GM12878 (cell line): ENCODE measurements around the gene DOK1. TPM values are rescaled to one million over a fixed set of nuclear protein-coding genes. Genes with fewer than 3 reads are reported as not detected.

Experiments used
- ATAC-seq: fragments of 200-7000 bp; cut with Tn5 transposase; 3 replicates; pipeline ENCODE4 v1.9.1; 2020; ENCODE audit warnings: mild to moderate bottlenecking, moderate library complexity
- BruUV-seq: library from RNA; stranded (reverse); fragments of 400-500 nt; replicated peaks from 2 replicates; lab custom pipeline; 2021; lab: Mats Ljungman, UMichigan
- CTCF ChIA-PET: fragments of 300-600 bp; sonication (Branson Sonifier 250); formaldehyde crosslinking; extraction: SDS; loops from one replicate; lab custom pipeline; 2021; ENCODE audit warnings: inconsistent platforms; lab: Yijun Ruan, JAX
- POLR2A ChIA-PET: fragments of 350-600 bp; formaldehyde crosslinking; extraction: SDS; loops from one replicate; lab custom pipeline; 2021; ENCODE audit warnings: inconsistent platforms; lab: Charles Lee
- RAD21 ChIA-PET: fragments of 300-600 bp; sonication (Branson Sonifier 250); formaldehyde crosslinking; loops from one replicate; lab custom pipeline; 2023; ENCODE audit warnings: antibody characterized with exemption; ENCODE audit not compliant: unreplicated experiment; lab: Charles Lee
- SMC1A ChIA-PET: fragments of 300-600 bp; sonication (Branson Sonifier 250); formaldehyde crosslinking; loops from one replicate; lab custom pipeline; 2023; ENCODE audit not compliant: unreplicated experiment, uncharacterized antibody; lab: Charles Lee
- DNase-seq: peaks from one replicate; pipeline ENCODE4 v3.0.0-alpha.2; 2011; ENCODE audit warnings: low read depth, low spot score
- FAIRE-seq: peaks from 3 replicates; lab custom pipeline; 2011; peaks lifted over from hg19 to GRCh38; lab: Jason Lieb, UNC
- H2AFZ ChIP-seq: 2 replicates; pipeline ENCODE4 v1.6.0; 2011; ENCODE audit warnings: low read depth, low read length, control low read depth; ENCODE audit not compliant: control insufficient read depth
- H3K27ac ChIP-seq: 2 replicates; pipeline ENCODE4 v1.5.1; 2011; ENCODE audit warnings: control low read depth; ENCODE audit not compliant: control insufficient read depth, insufficient read depth
- H3K27me3 ChIP-seq, 2 experiments: replicated peaks in 1 of 2; 2 replicates each; pipeline versions ENCODE4 v1.6.0 to v1.6.1; 2011; ENCODE audit warnings: low read length in 1 of 2; ENCODE audit not compliant: control insufficient read depth in 2 of 2, insufficient read depth in 2 of 2
- H3K36me3 ChIP-seq, 2 experiments: 2 replicates each; pipeline ENCODE4 v1.5.1; 2011; ENCODE audit warnings: low read length in 1 of 2; ENCODE audit not compliant: control insufficient read depth in 2 of 2, insufficient read depth in 2 of 2
- H3K4me1 ChIP-seq: 2 replicates; pipeline ENCODE4 v1.6.1; 2011; ENCODE audit warnings: mild to moderate bottlenecking, low read length, moderate library complexity, mixed read lengths; ENCODE audit not compliant: control insufficient read depth, insufficient read depth
- H3K4me2 ChIP-seq: 2 replicates; pipeline ENCODE4 v1.6.0; 2011; ENCODE audit warnings: control low read depth; ENCODE audit not compliant: control insufficient read depth, insufficient read depth
- H3K4me3 ChIP-seq: fragments of 200-600 bp; sonication (generic); 2 replicates; pipeline ENCODE4 v1.5.1; 2016
- H3K79me2 ChIP-seq: 2 replicates; pipeline ENCODE4 v1.6.0; 2011; ENCODE audit warnings: low read length; ENCODE audit not compliant: control insufficient read depth, insufficient read depth
- H3K9ac ChIP-seq: 2 replicates; pipeline ENCODE4 v1.8.0; 2011; ENCODE audit warnings: low read length, control low read depth, mixed read lengths; ENCODE audit not compliant: control insufficient read depth, insufficient read depth
- H3K9me3 ChIP-seq: replicated peaks from 3 replicates; pipeline ENCODE4 v1.5.1; 2011; ENCODE audit warnings: mild to moderate bottlenecking, low read length; ENCODE audit not compliant: control insufficient read depth, insufficient read depth
- H4K20me1 ChIP-seq: 2 replicates; pipeline ENCODE4 v1.6.0; 2011; ENCODE audit not compliant: control insufficient read depth, insufficient read depth
- BMI1 ChIP-seq: fragments of 450-650 bp; IDR thresholded peaks from 2 replicates; pipeline ENCODE4 v1.6.1; 2016; ENCODE audit warnings: mild to moderate bottlenecking, moderate library complexity, borderline replicate concordance
- JUND ChIP-seq: IDR thresholded peaks from 2 replicates; pipeline ENCODE4 v1.6.1; 2012; ENCODE audit warnings: low read depth, mild to moderate bottlenecking, low read length, improper control_type of control experiment, moderate library complexity
- KAT2A ChIP-seq: conservative IDR thresholded peaks from 2 replicates; pipeline ENCODE4 v1.6.1; 2011; ENCODE audit warnings: low read depth, low read length; ENCODE audit not compliant: control insufficient read depth
- NFYB ChIP-seq: IDR thresholded peaks from 2 replicates; pipeline ENCODE4 v1.6.1; 2011; ENCODE audit warnings: low read depth, mild to moderate bottlenecking, low read length, improper control_type of control experiment, moderate library complexity; ENCODE audit not compliant: insufficient read depth
- RAD21 ChIP-seq: IDR thresholded peaks from 2 replicates; pipeline ENCODE4 v1.6.1; 2011; ENCODE audit warnings: mild to moderate bottlenecking, low read depth, low read length, moderate library complexity; ENCODE audit not compliant: insufficient read depth
- RBBP5 ChIP-seq: fragments of 200-600 bp; sonication (generic); conservative IDR thresholded peaks from 2 replicates; pipeline ENCODE4 v1.6.1; 2016
- SPI1 ChIP-seq: IDR thresholded peaks from 2 replicates; pipeline ENCODE4 v1.6.1; 2011; ENCODE audit warnings: low read depth, mild to moderate bottlenecking, low read length, moderate library complexity, borderline replicate concordance; ENCODE audit not compliant: insufficient read depth
- USF2 ChIP-seq: IDR thresholded peaks from 2 replicates; pipeline ENCODE4 v1.6.1; 2011; ENCODE audit warnings: low read depth, low read length, improper control_type of control experiment, borderline replicate concordance
- ZNF622 ChIP-seq: fragments of 450-650 bp; IDR thresholded peaks from 2 replicates; pipeline ENCODE4 v1.6.1; 2017; ENCODE audit warnings: mild to moderate bottlenecking, inconsistent platforms
- WGBS: methylation state at CpG from one replicate; pipeline ENCODE4 v1.1.6; 2016; ENCODE audit warnings: low lambda C conversion rate; ENCODE audit not compliant: insufficient replicate concordance, insufficient coverage; ENCODE audit errors: missing lambda C conversion rate; 5-methylcytosine and 5-hydroxymethylcytosine counted together
- in situ Hi-C: fragments of 300-500 bp; cut with MboI; formaldehyde crosslinking; loops from 9 replicates; pipeline ENCODE4 v1.14.3; 2018; ENCODE audit warnings: mixed read lengths
- intact Hi-C: fragments of 100-400 bp; cut with micrococcal nuclease; formaldehyde crosslinking; loops from one replicate; pipeline ENCODE4 v1.14.2; 2022; ENCODE audit not compliant: unreplicated experiment
- polyA plus RNA-seq, 11 experiments: library from polyadenylated mRNA; depleted of rRNA in 4 of 11; unstranded in 6 of 11; stranded (reverse) in 5 of 11; fragments of >200 nt; fragmentation: Nextera tagmentation in 4 of 11; fragmentation: Illumina TruSeq in 1 of 11; extraction: Ambion mirVana in 4 of 11; extraction: Trizol in 1 of 11; gene quantifications; 1 replicate in 1 of 11; 2 replicates in 10 of 11; pipeline versions ENCODE4 v1.2.1 to v1.2.3, GENCODE V29; 2011 to 2016; ENCODE audit warnings: inconsistent platforms in 2 of 11, missing spikeins in 2 of 11, low read depth in 1 of 11
- total RNA-seq, 4 experiments: library from RNA; depleted of rRNA in 3 of 4; stranded (reverse); fragments of >200 nt in 3 of 4; fragmentation: Illumina TruSeq in 1 of 4; extraction: Trizol in 1 of 4; gene quantifications; 2 replicates each; pipeline versions ENCODE4 v1.2.1 to v1.2.3, GENCODE V29; 2013 to 2021

DOK1 gene
- total and polyA plus RNA-seq, 10 of the 15 experiments (the other 5 are each of a cell fraction or from before 2014, with no cell fraction given): 1.4 to 104 (median 59.7) TPM

- in situ Hi-C loops: no loop called here
- Histone ChIP-seq H3K9me3 (no peaks in the 10 kb centered on the region), H4K20me1 (no peaks in the 10 kb centered on the region), H3K27me3 (no peaks in the 10 kb centered on the region), H3K27ac (peak overlapping the region; percentile 67; the same call in 1 of the 2 replicates), H2AFZ (peak overlapping the region; percentile 31), H3K4me2 (peak overlapping the region; percentile 21), H3K79me2 (no peaks in the 10 kb centered on the region), H3K4me3 (no peak overlapping the region), H3K9ac (no peak overlapping the region), H3K4me1 (peaks cover 52% of the 10 kb centered on the region), H3K36me3 (no peaks in the 10 kb centered on the region)
- FAIRE-seq: no peak
- intact Hi-C loops: no loop called here
- CTCF ChIA-PET: interaction anchor here (0.7 to 17.4 kb wide), 14 partner anchors 10 to 102 kb away, joined by 3 to 281 read pairs (median 3); partner anchors contain the start of genes AUP1, CCDC142, HTRA2 and PCGF1
- ATAC-seq: no peak
- SMC1A ChIA-PET: interaction anchor here (0.7 to 16.6 kb wide), 15 partner anchors 10 to 479 kb away, joined by 3 to 371 read pairs (median 5); partner anchors contain the start of genes AUP1, CCDC142, HTRA2 and INO80B
- POLR2A ChIA-PET: interaction anchor here (0.9 to 25.0 kb wide), 12 partner anchors 8 to 108 kb away, joined by 3 to 441 read pairs (median 4); partner anchors contain the start of genes AUP1, DOK1, HTRA2 and LOXL3
- BruUV-seq: no TSS peak
- RAD21 ChIA-PET: interaction anchor here (0.8 to 10.3 kb wide), 14 partner anchors 9 to 136 kb away, joined by 3 to 152 read pairs (median 4); partner anchors contain the start of genes AUP1, HTRA2, INO80B and LOXL3
- TF ChIP-seq SPI1: peak; percentile 66
- no peak for TF ChIP-seq JUND
- no peak for TF ChIP-seq BMI1
- no peak for TF ChIP-seq KAT2A
- no peak for TF ChIP-seq RBBP5
- no peak for TF ChIP-seq USF2
- TF ChIP-seq RAD21: peak; percentile 15; the same call in 1 of the 2 replicates
- no peak for TF ChIP-seq ZNF622
- TF ChIP-seq NFYB: no peak
- no peak for DNase-seq
- WGBS: 0% methylated on average over 1 of the region's 1 CpG
Observed at GRCh38 chr2:74576863-74577229, 22.3 kb downstream of the DOK1 start.
